Ovary (tissue), 9 donors: ENCODE measurements around the gene RNF43. TPM values are rescaled to one million over a fixed set of nuclear protein-coding genes. Genes with fewer than 3 reads are reported as not detected.
A peak's percentile ranks its signal among the peaks of the same experiment; 100 is the strongest.

ENCODE experiments used
- DNase-seq, 5 donors: peaks; one replicate each; pipeline ENCODE4 v3.0.0-alpha.2; 2019 to 2020
- H3K27ac ChIP-seq, 2 donors: fragments of 200-600 bp; one replicate each; pipeline versions ENCODE4 v1.5.1 to v1.8.0; 2019 to 2022
- H3K27me3 ChIP-seq: fragments of 200-600 bp; one replicate; pipeline ENCODE4 v1.8.0; 2022
- H3K36me3 ChIP-seq: fragments of 200-600 bp; sonication (generic); one replicate; pipeline ENCODE4 v1.5.1; 2019
- H3K4me1 ChIP-seq: one replicate; pipeline ENCODE4 v1.8.1; 2013; ENCODE audit warnings: mild to moderate bottlenecking, moderate library complexity; ENCODE audit not compliant: insufficient read depth
- H3K4me3 ChIP-seq: fragments of 200-600 bp; sonication (generic); one replicate; pipeline ENCODE4 v1.5.1; 2017
- H3K9me3 ChIP-seq, 2 donors: fragments of 200-600 bp in 1 of 2; sonication (generic) in 1 of 2; one replicate each; pipeline versions ENCODE4 v1.5.1 to v1.8.1; 2013 to 2019; ENCODE audit warnings: mild to moderate bottlenecking in 1 of 2, moderate library complexity in 1 of 2
- CTCF ChIP-seq, 3 donors: fragments of 450-650 bp in 2 of 3; fragments of 200-600 bp in 1 of 3; IDR thresholded peaks; one replicate each; pipeline versions ENCODE4 v1.5.1 to v1.8.0; 2016 to 2022; ENCODE audit warnings: antibody characterized with exemption in 3 of 3, mild to moderate bottlenecking in 1 of 3
- EP300 ChIP-seq: sonication (generic); formaldehyde crosslinking; IDR thresholded peaks from one replicate; pipeline ENCODE4 v1.6.1; 2017; ENCODE audit warnings: antibody characterized with exemption
- POLR2A ChIP-seq: fragments of 450-650 bp; IDR thresholded peaks from one replicate; pipeline ENCODE4 v1.6.1; 2017; ENCODE audit warnings: antibody characterized with exemption, mild to moderate bottlenecking, moderate library complexity
- WGBS, 3 donors: extraction: QIAGEN DNeasy Blood & Tissue Kit in 1 of 3; methylation state at CpG; one replicate each; pipeline versions ENCODE4 v1.1.5 to v1.1.7; 2013 to 2017; 5-methylcytosine and 5-hydroxymethylcytosine counted together
- intact Hi-C, 4 donors: fragments of 100-400 bp; cut with DNase I; formaldehyde crosslinking; loops; one replicate each; pipeline versions ENCODE4 v1.11.0 to v1.15.1; 2022 to 2023
- polyA plus RNA-seq, 2 donors: library from polyadenylated mRNA; stranded (reverse); fragments of 200-250 nt in 1 of 2; fragments of 350-450 nt in 1 of 2; fragmentation: Illumina TruSeq in 1 of 2; extraction: RNeasy Lipid Tissue Mini Kit (QIAGEN cat#74804) in 1 of 2; gene quantifications; one replicate each; pipeline ENCODE4 v1.2.3, GENCODE V29; 2013 to 2014
- total RNA-seq, 7 donors: library from RNA; depleted of rRNA in 2 of 7; stranded (reverse); fragments of >200 nt in 2 of 7; fragmentation: NEBNext Ultra II Directional in 3 of 7; extraction: Animal tissue kit (Norgen Biotek cat#: 25700) in 3 of 7; gene quantifications; one replicate each; pipeline versions ENCODE4 v1.1.0 to v1.2.4, GENCODE V29; 2016 to 2023
- donor health status: DM: no; HTN: no; CAD: no; lungs with moderate emphysema.
- donor health status: DM: no; HTN: no; CAD: no.
- donor health status: Bipolar disorder and iron deficiency.
- donor health status: DM: yes; HTN: yes; CAD: no.
- donor health status: DM: no; HTN: no; CAD: no.
- donor health status: DM: yes; HTN: yes; CAD: no.

RNF43 gene
- total and polyA plus RNA-seq, 9 donors: 0.21 to 5.6 (median 1.3) TPM

DNA sequence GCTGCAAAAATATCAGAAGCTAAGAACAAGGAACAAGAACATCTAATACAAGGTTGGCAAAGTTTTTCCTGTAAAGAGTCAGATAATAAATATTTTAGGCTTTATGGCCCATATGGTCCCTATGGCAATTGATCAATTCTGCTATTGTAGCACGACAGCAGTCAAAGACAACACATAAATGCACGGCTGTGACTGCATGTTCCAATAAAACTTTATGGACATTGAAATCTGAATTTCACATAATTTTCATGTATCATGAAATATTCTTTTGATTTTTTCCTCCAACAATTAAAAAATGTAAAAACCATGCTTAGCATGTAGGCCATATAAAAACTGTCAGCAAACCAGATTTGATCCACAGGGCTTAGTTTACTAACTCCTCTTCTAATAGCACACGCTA is 10.5 kb upstream of the RNF43 start:
- 75 to 83% (median 82%) methylated on average over 3 of the region's 3 CpGs for WGBS, 3 donors
- Histone ChIP-seq H3K27ac (no peak overlapping the region), H3K4me3 (no peak overlapping the region), H3K4me1 (no peaks in the 10 kb centered on the region), H3K27me3 (no peaks in the 10 kb centered on the region), H3K36me3 (no peaks in the 10 kb centered on the region), H3K9me3 (no peaks in the 10 kb centered on the region)
- DNase-seq: no peak
- intact Hi-C loops: no loop called here
- no peak for TF ChIP-seq EP300
- TF ChIP-seq CTCF (IDR thresholded peaks at IDR 0.05): no peak
- TF ChIP-seq POLR2A: no peak

- Histone ChIP-seq H3K27ac (no peak overlapping the region), H3K4me3 (no peak overlapping the region), H3K4me1 (no peaks in the 10 kb centered on the region), H3K27me3 (no peaks in the 10 kb centered on the region), H3K9me3 (no peaks in the 10 kb centered on the region), H3K36me3 (no peaks in the 10 kb centered on the region)
- intact Hi-C loops: no loop called here
- no peak for TF ChIP-seq CTCF (IDR thresholded peaks at IDR 0.05)
- no peak for TF ChIP-seq POLR2A
- TF ChIP-seq EP300: no peak
- DNase-seq: no peak
- 53 to 57% (median 56%) methylated on average over 1 of the region's 1 CpG for WGBS, 3 donors
These were observed 4.4 kb upstream of the RNF43 start for GRCh38 chr17:58421711-58422110.

GRCh38 chr17:58420827-58421226 is 3.5 kb upstream of the RNF43 start:
- WGBS, 3 donors: 47 to 64% (median 54%) methylated on average over 2 of the region's 2 CpGs
- DNase-seq: no peak
- TF ChIP-seq POLR2A (no peak), CTCF (IDR thresholded peaks at IDR 0.05) (no peak), EP300 (no peak)
- H3K27me3 ChIP-seq: no peaks in the 10 kb centered on the region
- no peak overlapping the region for H3K27ac ChIP-seq
- H3K4me1 ChIP-seq: no peaks in the 10 kb centered on the region
- no peak overlapping the region for H3K4me3 ChIP-seq
- H3K36me3 ChIP-seq: no peaks in the 10 kb centered on the region
- H3K9me3 ChIP-seq: no peaks in the 10 kb centered on the region
- intact Hi-C loops: no loop called here

DNA sequence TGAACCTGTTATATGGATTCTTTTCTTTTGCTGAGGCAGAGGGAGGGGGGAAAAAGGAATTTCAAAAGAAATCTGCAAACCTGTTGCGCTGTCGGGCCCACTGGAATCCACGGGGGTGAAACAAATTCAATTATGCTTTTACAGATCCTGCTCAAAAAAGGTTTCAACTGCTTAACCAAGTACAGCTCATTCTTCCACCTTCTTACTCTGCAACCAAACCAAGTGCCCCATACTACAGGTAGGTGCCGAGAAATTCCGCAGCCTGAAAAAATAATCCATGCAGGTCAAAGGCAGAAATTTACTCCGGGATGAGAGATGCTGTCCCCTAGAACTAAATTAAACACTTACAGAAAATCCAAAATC is 416 bp downstream of the RNF43 start:
- no peak for TF ChIP-seq EP300
- TF ChIP-seq CTCF (IDR thresholded peaks at IDR 0.05): no peak
- no peak for TF ChIP-seq POLR2A
- Histone ChIP-seq H3K9me3 (no peaks in the 10 kb centered on the region), H3K4me3 (peak overlapping the region; percentile 25), H3K36me3 (no peaks in the 10 kb centered on the region), H3K4me1 (no peaks in the 10 kb centered on the region), H3K27ac (peak overlapping the region in 1 of 2 donors; percentile 20), H3K27me3 (no peaks in the 10 kb centered on the region)
- intact Hi-C loops: no loop called here
- no peak for DNase-seq
- WGBS, 3 donors: 26 to 46% (median 31%) methylated on average over 6 of the region's 6 CpGs

GRCh38 chr17:58416396-58416795 is 938 bp downstream of the RNF43 start:
- Histone ChIP-seq H3K27me3 (no peaks in the 10 kb centered on the region), H3K4me1 (no peaks in the 10 kb centered on the region), H3K36me3 (no peaks in the 10 kb centered on the region), H3K4me3 (no peak overlapping the region), H3K9me3 (no peaks in the 10 kb centered on the region), H3K27ac (no peak overlapping the region)
- 72 to 80% (median 79%) methylated on average over 4 of the region's 4 CpGs for whole genome bisulfite sequencing, 3 donors
- DNase-seq: no peak
- intact Hi-C loops: no loop called here
- TF ChIP-seq CTCF (IDR thresholded peaks at IDR 0.05) (no peak), POLR2A (no peak), EP300 (no peak)
